Endothelial cell of umbilical vein (primary cell): ENCODE results near the gene CD99L2.

ENCODE experiments used
- MYC ChIP-seq: IDR thresholded peaks from one replicate; pipeline ENCODE4 v1.6.1; 2011; ENCODE audit warnings: mild to moderate bottlenecking, low read depth, low read length
- TF ChIP-seq, protein P1 (sequence below), 2 donors: IDR thresholded peaks; 1 replicate in 1 of 2; 2 replicates in 1 of 2; pipeline ENCODE4 v1.5.1; 2011; ENCODE audit warnings: low read length in 2 of 2, mild to moderate bottlenecking in 2 of 2, moderate library complexity in 2 of 2, control low read depth in 1 of 2, inconsistent platforms in 1 of 2, low read depth in 1 of 2; ENCODE audit not compliant: insufficient read depth in 1 of 2; ENCODE audit errors: extremely low read depth in 1 of 2

DNA sequence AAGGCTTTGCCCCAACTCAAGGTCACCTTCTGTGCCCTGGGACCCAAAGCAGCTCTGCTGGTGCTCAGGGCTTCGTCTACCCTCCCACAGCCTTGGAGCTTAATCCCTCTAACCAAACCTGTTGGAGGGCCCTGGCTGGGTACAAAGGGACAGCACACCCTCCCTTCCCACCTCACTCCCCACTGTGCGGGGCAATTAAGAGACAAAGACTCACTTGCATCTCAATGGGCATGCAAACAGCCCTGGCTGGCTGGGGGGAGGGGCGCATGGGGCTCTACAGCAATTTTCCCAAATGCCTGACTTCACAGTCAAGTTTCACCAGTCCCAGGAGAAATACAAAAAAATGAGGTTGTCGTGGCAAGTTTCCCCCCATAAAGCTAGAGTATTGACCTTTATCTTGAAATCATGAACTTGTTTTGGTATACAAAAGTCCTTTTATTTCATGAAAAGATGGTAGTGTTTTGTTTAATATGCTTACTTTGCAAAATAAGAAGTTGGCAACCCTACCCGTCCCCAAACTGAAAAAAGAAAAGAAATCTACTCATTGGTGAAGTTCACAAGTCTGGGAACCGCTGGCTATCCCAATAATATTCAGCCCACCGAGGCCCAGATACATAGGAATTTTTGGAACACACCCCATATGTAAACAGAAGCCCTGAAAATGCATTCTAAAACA is 4.1 kb upstream of the CD99L2 start:
- TF ChIP-seq, protein P1, sequence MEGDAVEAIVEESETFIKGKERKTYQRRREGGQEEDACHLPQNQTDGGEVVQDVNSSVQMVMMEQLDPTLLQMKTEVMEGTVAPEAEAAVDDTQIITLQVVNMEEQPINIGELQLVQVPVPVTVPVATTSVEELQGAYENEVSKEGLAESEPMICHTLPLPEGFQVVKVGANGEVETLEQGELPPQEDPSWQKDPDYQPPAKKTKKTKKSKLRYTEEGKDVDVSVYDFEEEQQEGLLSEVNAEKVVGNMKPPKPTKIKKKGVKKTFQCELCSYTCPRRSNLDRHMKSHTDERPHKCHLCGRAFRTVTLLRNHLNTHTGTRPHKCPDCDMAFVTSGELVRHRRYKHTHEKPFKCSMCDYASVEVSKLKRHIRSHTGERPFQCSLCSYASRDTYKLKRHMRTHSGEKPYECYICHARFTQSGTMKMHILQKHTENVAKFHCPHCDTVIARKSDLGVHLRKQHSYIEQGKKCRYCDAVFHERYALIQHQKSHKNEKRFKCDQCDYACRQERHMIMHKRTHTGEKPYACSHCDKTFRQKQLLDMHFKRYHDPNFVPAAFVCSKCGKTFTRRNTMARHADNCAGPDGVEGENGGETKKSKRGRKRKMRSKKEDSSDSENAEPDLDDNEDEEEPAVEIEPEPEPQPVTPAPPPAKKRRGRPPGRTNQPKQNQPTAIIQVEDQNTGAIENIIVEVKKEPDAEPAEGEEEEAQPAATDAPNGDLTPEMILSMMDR (IDR thresholded peaks at IDR 0.05; ENCODE audit: extremely low read depth in 1 of 2, insufficient read depth in 1 of 2, low read depth in 1 of 2, low read length in 2 of 2) = no peak
- no peak for TF ChIP-seq MYC
